HG03571 (cell line): ENCODE results near the gene SERPINA4.

ENCODE experiments used
- ATAC-seq: cut with Tn5 transposase; IDR thresholded peaks from one replicate; pipeline ENCODE4 v1.9.1; 2021; ENCODE audit not compliant: unreplicated experiment

Gene SERPINA4

DNA sequence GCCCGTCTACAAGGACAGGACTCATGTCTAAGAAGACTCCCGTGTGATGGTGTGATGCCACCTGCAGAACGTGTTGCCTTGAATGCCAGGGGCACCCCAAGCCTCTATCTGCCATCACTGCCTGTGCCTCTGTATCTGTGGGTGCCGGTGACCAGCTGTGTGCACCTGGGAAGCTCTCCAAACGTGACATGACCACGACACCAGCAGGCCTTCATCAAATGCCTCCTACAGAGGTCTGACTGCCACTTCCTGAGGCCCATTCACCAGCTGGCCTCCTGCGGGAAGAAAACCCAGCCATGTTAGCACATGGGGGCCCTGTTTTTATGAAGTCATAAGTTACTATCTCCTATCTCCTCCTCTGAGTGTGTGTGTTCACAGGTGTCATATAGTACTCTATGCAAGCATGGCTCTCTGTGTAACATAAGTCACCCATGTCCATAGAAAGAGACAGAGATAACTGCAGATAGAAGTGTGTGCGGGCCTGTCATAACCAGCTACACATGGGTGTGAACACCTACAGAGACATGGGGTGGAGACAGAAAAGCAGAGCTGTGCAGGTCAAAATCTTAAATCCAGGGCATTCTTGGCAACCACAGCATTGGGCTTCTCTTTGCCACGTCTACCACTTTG lies 18.3 kb upstream of the SERPINA4 start:
- no peak for ATAC-seq

GRCh38 chr14:94543449-94544124 lies 17.7 kb upstream of the SERPINA4 start:
- no peak for ATAC-seq

DNA sequence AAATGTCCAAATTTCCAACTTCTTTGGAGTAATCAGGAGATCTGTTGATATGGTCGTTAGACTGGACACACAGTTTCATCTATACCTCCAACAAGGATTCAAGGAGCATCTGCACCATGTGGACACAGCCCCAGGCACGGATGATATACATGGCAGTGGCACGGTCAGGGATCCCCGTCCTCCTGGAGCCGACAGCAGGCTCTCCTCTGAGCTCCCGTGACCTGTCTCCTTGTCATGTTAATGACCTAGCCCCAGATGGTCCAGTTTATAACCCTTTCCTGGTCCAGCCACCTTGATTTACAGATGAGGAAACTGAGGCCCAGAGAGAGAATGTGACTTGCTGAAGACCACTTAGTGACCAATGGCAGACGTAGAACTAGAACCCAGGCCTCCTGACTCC lies 16.5 kb upstream of the SERPINA4 start:
- ATAC-seq, result no peak

DNA sequence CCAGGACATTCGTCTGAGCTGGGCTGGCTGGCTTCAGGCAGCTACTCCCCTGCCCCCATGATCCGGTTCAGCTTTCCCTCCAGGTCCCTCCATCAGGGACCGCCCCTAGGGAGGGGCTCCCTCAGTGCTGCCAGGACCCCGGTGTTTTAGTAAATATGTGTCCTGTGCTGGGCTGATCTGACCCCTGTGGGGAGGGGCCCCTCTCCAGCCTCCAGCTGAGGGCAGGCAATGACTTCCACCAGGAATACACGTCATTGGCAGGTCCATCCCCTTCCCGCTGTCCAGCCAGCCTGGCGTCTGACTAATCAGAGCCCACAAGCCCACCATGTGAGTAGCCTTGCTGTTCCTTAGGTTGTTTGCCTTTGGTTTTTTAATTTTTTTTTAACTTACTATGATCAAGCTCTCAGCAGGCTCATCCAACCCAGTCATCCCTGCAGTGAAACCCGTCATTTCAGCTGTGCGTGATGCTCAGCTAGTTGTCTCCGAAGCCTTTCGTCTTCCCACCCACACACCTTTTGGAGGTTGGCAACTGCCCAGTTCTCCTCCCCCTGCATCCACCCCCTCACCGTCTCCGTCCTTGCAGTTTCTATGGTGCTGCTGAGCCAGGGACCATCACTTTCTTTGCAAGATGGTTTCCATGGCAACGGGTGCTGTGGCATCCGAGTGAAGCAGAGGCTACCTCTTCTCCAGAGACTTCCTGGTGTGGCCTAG lies 16.0 kb upstream of the SERPINA4 start:
- no peak for ATAC-seq

DNA sequence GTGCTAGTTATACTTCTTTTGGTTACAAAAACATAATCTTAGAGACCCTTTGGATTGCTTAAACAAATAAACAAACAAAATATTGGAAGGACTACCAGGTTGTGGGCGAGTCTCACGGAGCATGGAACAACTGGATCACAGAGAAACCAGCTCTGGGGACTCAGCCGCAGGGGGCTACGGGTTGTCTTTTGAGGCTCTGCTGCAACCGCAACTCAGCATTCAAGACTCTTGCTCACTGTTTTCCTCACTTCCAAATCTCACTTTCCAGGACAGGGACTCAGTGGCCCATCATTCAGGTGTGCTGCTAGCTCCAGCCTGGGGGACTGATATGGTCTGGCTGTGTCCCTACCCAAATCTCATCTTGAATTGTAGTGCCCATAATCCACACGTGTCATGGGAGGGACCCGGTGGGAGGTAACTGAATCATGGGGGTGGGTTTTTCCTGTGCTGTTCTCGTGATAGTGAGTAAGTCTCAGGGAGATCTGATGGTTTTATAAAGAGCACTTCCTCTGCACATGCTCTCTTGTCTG lies 14.0 kb upstream of the SERPINA4 start:
- ATAC-seq, result no peak

GRCh38 chr14:94547726-94548125 lies 13.5 kb upstream of the SERPINA4 start:
- no peak for ATAC-seq

DNA sequence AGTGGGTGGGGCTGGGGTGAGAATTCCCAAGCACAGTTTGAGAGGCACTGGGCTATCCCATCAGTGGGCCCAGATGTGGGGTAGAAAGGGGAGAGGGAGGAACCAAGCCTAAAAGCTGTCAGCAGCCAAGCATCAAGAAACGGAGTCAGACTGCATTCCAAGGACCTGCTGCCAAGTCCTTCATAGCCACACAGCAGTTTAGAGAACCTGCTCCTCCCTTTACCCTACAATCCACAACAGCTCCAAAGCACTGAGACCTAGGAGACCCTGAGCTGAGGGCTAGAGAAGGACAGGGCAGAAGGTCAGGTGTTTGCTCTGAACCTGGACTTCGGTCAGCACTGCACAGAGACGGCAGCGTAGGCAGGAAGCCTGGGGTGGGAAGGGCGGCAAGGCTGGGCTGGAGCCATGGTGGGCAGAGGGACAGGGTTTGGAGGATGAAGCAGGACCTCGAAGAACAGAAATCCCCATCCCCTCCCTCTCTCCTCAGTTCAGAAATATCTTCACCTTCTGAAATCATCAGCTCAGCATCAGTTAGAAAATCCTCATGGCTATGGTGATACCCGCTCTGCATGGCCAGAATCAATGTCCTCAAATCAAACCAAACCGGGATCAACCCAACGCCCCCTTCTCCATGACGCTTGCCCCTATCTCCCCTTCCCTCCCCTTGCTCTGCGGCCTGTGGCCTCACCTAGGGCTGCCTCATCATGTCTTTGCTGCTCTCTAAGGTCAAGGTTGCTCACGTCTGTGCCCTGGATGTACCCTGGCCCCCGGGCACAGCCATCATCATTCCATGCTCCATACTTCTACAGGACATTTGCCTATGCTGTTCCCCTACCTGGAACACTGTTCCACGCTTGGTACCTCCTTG lies 12.9 kb upstream of the SERPINA4 start:
- ATAC-seq, result no peak

DNA sequence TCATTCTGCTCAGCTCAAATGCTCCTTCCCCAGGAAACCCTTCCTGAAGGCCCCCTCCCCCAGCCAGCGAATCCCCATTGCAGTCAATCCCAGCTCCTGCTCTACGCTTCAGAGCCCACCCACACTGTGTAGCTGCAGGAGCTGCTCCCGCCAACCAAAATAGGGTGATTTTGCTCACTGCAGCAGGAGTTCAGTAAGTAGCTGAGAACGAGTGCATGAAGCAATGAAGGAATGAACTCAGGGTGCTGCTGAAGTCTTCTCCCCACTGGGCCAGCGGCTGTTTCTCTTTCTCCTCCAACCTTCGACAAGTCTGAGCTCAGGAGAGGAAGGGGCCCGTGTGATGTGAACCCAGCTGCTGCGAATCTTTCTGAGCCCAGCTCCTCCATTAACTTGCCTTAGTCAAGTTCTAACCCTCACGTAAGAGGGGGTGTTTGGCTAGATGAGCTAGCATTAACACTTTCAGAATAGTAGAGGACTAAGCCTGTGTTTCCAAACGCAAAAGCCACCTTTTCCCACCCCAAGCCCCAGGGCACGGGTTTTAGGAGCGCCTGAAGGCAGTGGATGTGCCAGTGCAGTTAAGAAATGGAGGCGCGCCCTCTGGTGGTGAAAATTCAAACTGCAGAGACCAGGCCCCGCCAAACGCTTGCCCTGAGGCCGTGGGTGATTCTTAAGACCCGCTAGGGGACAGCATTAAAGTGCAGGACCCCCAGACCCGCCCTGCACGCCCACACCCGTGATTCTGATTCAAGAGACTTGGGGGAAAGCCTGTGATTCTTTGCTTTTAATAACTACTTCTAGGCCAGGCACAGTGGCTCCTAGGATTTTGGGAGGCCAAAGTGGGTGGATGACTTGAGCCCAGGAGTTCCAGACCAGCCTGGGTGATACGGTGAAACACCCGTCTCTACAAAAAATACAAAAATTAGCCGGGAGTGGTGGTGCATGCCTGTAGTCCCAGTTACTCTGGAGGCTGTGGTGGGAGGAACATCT lies 11.9 kb upstream of the SERPINA4 start:
- ATAC-seq, result peak; percentile 86

DNA sequence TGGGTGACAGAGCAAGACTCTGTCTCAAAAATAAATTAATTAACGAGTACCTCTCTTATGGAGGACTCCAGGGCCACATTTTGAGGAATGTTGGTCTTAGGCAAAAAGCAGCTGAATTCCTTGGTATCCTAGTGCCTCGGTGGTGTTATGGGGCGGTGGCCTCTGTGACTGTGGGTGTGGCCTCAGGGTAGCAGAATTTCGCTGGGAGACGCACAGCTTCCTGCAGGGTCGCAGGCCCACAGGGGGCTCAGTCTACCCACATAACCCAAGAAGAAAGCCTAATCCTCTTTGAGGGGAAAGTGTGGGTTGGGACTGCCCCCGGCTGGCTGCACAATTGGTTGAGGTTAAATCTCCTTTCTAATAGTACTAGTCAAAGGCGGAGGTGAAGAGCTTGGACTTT lies 11.2 kb upstream of the SERPINA4 start:
- no peak for ATAC-seq

DNA sequence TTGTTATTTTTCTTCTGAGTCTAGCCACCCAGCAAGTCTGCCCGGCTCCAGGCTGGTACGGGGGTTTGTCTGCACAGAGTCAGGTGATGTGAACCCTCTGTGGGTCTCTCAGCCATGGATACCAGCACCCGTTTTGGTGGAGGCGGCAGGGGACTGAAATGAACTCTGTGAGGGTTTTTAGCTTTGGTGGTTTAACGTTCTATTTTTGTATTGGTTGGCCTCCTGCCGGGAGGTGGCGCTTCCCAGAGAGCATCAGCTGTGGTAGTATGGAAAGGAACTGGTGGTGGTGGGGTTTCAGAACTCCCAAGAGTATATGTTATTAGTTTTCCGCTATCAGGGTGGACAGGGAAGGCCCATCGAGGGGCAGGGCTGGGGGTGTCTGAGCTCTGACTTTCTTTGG lies 5.3 kb upstream of the SERPINA4 start:
- ATAC-seq, result no peak

GRCh38 chr14:94557327-94557726 lies 3.9 kb upstream of the SERPINA4 start:
- no peak for ATAC-seq

GRCh38 chr14:94558842-94559241 lies 2.4 kb upstream of the SERPINA4 start:
- ATAC-seq, result no peak

DNA sequence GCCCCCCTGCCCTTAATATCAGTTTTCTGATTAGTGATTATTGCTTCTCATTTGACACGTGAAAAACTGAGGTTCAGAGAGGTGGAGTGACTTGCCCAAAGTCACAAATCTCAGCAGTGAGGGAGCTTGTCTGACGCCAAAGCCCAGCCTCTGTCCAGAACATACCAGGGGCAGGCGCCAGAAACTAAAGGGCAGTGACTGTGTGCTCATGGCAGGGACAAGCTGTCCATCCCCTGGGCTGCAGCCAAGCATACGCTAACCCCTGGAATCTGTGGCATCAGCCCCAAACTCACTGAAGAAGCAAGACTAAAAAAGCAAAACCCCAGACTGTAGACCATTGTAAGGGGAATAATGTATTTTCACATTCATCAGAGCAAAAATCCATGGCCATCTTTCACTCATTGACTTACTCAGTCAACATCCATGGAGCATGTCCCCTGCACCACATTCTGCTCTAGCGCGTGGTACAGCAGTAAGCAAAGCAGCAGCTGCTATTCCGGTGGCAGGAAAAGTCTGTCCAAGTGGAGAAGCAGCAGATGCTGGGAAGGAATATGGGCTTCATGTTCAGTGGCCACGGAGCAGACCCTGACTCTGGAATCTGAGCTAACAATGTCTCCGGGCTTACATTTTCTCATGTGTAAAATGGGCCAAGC lies 1.5 kb upstream of the SERPINA4 start:
- ATAC-seq, result no peak

GRCh38 chr14:94560291-94560665 lies 964 bp upstream of the SERPINA4 start:
- ATAC-seq, result no peak

- ATAC-seq, result no peak
Measured at GRCh38 chr14:94561656-94562010, 391 bp downstream of the SERPINA4 start.

GRCh38 chr14:94562022-94562421 lies 780 bp downstream of the SERPINA4 start:
- ATAC-seq, result no peak

GRCh38 chr14:94562941-94563883 lies 2.0 kb downstream of the SERPINA4 start:
- no peak for ATAC-seq

GRCh38 chr14:94564381-94564780 lies 3.1 kb downstream of the SERPINA4 start:
- no peak for ATAC-seq
